ENCODE results near the gene MTUS2. TPM values are rescaled to one million over a fixed set of nuclear protein-coding genes. Genes with fewer than 3 reads are reported as not detected.
A peak's percentile ranks its signal among the peaks of the same experiment; 100 is the strongest.

MTUS2 gene
- total RNA-seq, 1 donor from 2014 or later = not detected

GRCh38 chr13:28805193-28805819 is 14.8 kb upstream of the MTUS2 start:
- Histone ChIP-seq H3K4me3 (ENCODE audit: low read depth, low read length) (no peak overlapping the region), H3K36me3 (ENCODE audit: control insufficient read depth, insufficient read depth, low read length) (no peaks in the 10 kb centered on the region), H3K27me3 (ENCODE audit: control insufficient read depth, insufficient read depth, low read length) (no peaks in the 10 kb centered on the region)
- TF ChIP-seq, protein P1, sequence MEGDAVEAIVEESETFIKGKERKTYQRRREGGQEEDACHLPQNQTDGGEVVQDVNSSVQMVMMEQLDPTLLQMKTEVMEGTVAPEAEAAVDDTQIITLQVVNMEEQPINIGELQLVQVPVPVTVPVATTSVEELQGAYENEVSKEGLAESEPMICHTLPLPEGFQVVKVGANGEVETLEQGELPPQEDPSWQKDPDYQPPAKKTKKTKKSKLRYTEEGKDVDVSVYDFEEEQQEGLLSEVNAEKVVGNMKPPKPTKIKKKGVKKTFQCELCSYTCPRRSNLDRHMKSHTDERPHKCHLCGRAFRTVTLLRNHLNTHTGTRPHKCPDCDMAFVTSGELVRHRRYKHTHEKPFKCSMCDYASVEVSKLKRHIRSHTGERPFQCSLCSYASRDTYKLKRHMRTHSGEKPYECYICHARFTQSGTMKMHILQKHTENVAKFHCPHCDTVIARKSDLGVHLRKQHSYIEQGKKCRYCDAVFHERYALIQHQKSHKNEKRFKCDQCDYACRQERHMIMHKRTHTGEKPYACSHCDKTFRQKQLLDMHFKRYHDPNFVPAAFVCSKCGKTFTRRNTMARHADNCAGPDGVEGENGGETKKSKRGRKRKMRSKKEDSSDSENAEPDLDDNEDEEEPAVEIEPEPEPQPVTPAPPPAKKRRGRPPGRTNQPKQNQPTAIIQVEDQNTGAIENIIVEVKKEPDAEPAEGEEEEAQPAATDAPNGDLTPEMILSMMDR (IDR thresholded peaks at IDR 0.05; ENCODE audit: insufficient read depth, low read length, severe bottlenecking) = peak; percentile 29
- FAIRE-seq = no peak
- no peak for DNase-seq (ENCODE audit: low read depth)

- TF ChIP-seq, protein P1 (IDR thresholded peaks at IDR 0.05; ENCODE audit: insufficient read depth, low read length, severe bottlenecking) = no peak
- peaks cover 5% of the 10 kb centered on the region for H3K27me3 ChIP-seq (ENCODE audit: control insufficient read depth, insufficient read depth, low read length)
- DNase-seq (ENCODE audit: low read depth) = no peak
- H3K36me3 ChIP-seq (ENCODE audit: control insufficient read depth, insufficient read depth, low read length) = no peaks in the 10 kb centered on the region
- FAIRE-seq = no peak
- H3K4me3 ChIP-seq (ENCODE audit: low read depth, low read length) = no peak overlapping the region
Measured at GRCh38 chr13:28817204-28817603, 2.9 kb upstream of the MTUS2 start.

DNA sequence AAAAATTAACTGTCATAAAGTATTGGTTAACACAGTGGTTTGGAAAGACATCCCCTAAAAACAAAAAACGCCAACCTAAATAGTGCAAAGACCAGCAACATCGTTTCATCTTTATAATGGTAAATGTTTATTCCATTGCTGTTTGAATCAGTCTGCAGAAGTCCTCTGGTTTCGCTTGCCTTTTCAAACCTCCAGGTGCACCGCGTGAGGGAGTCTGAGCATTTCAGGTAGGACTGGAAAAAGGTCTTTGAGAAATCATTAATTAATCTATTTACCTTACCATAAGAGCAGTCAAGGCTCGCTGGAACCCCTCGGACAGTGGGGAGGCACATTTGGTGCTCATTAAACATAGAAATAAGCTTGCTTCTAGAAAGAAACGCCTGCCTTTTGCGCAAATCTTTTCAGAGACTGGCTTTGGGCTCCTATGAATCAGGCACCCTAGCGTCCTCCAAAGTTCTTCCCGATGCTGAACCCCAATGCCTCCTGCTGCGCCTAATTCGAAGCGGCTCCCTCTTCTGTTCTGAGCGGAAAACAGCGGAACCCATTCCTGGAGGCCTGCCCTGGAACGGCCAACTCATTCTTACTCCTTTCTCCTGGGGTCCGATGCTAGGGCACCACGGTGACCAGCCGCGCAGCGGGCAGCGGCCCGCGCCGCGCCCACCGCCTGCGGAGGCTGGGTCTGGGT is 951 bp upstream of the MTUS2 start:
- peak; percentile 4 for DNase-seq (ENCODE audit: low read depth)
- no peak for FAIRE-seq
- no peaks in the 10 kb centered on the region for H3K36me3 ChIP-seq (ENCODE audit: control insufficient read depth, insufficient read depth, low read length)
- no peak overlapping the region for H3K4me3 ChIP-seq (ENCODE audit: low read depth, low read length)
- TF ChIP-seq, protein P1 (IDR thresholded peaks at IDR 0.05; ENCODE audit: insufficient read depth, low read length, severe bottlenecking) = no peak
- H3K27me3 ChIP-seq (ENCODE audit: control insufficient read depth, insufficient read depth, low read length) = peaks cover 7% of the 10 kb centered on the region

- no peak for DNase-seq (ENCODE audit: low read depth)
- Histone ChIP-seq H3K27me3 (ENCODE audit: control insufficient read depth, insufficient read depth, low read length) (peaks cover 7% of the 10 kb centered on the region), H3K36me3 (ENCODE audit: control insufficient read depth, insufficient read depth, low read length) (no peaks in the 10 kb centered on the region), H3K4me3 (ENCODE audit: low read depth, low read length) (peak overlapping the region; percentile 6)
- FAIRE-seq = no peak
- TF ChIP-seq, protein P1 (IDR thresholded peaks at IDR 0.05; ENCODE audit: insufficient read depth, low read length, severe bottlenecking) = peak; percentile 24
Measured at GRCh38 chr13:28819735-28820098, 422 bp upstream of the MTUS2 start.

- FAIRE-seq = no peak
- H3K36me3 ChIP-seq (ENCODE audit: control insufficient read depth, insufficient read depth, low read length) = no peaks in the 10 kb centered on the region
- TF ChIP-seq, protein P1 (IDR thresholded peaks at IDR 0.05; ENCODE audit: insufficient read depth, low read length, severe bottlenecking) = no peak
- H3K4me3 ChIP-seq (ENCODE audit: low read depth, low read length) = no peak overlapping the region
- H3K27me3 ChIP-seq (ENCODE audit: control insufficient read depth, insufficient read depth, low read length) = peaks cover 7% of the 10 kb centered on the region
- no peak for DNase-seq (ENCODE audit: low read depth)
Measured at GRCh38 chr13:28822151-28822550, 2.0 kb downstream of the MTUS2 start.

Measured in bronchial epithelial cell (primary cell).